GM19099 (cell line): Measurements from ENCODE around the gene HSPA14.

Experiments
- POLR2A ChIP-seq: IDR thresholded peaks from 3 replicates; pipeline ENCODE4 v1.6.1; 2011; ENCODE audit warnings: low read depth; ENCODE audit not compliant: insufficient read length; ENCODE audit errors: extremely low read depth

Gene HSPA14

GRCh38 chr10:14905890-14906289 is 67.8 kb downstream of the HSPA14 start:
- TF ChIP-seq POLR2A: no peak

DNA sequence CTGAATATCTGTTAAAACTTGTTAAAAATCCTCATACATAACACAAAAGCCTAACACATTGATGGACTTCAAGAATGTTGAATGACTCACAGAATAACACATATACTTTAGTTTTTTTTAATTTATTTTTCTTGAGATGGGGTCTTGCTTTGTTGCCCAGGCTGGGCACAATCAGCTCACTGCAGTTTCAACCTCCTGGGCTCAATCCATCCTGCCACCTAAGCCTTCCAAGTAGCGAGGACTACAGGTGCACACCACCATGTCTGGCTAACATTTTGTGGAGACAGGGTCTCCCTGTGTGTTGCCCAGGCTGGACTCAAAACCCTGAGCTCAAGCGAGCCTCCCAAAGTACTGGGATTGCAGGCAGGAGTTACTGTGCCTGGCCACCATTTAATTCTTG is 68.7 kb downstream of the HSPA14 start:
- peak; percentile 20 for TF ChIP-seq POLR2A

GRCh38 chr10:14909101-14909500 is 71.0 kb downstream of the HSPA14 start:
- no peak for TF ChIP-seq POLR2A

DNA sequence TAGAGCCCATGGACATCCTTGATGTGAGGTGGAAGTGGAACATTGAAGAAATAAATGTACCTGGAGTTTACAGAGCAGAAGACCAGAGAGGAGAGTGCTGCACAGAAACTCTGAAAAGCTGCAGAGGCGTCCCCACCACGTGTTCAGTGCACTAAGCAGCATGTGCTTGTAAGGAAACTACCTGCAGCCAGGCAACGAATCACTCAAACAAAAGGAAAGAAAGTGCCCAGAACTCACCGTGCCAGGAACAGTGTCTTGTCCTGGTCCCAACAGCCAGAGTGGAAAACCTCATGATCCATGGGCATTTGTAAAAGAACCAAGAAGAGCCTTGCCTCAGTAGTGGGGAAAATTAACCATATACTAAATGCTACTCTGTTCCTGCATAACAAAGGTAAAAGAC is 72.8 kb downstream of the HSPA14 start:
- TF ChIP-seq POLR2A: no peak

- no peak for TF ChIP-seq POLR2A
Measured at GRCh38 chr10:14911801-14912200, 73.7 kb downstream of the HSPA14 start.

GRCh38 chr10:14916600-14916999 is 78.5 kb downstream of the HSPA14 start:
- no peak for TF ChIP-seq POLR2A

GRCh38 chr10:14917827-14918226 is 79.7 kb downstream of the HSPA14 start:
- TF ChIP-seq POLR2A: no peak

DNA sequence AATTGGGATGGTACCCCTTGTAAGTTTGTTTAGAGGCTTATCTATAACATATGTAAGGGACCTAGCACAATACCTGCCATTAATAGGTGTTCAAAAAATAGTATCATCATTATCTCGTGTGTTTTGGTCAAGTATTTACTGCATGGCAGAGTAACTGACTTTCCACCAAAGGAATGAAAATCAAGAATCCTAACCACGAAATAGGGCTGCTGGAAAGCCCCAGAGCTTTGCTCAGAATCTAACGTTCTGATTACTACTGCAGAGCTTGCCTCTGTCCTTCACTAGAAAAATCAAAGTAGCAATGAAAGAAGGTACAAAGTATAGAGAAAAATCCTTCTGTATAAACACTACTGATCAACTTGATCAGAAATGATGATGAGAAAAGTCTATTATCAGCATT is 80.9 kb downstream of the HSPA14 start:
- TF ChIP-seq POLR2A: no peak
